Cortex of kidney (tissue), 1 donor: ENCODE results near the gene SLC12A9.

Experiments used
- DNase-seq: peaks from one replicate; lab custom pipeline; 2025; lab: John Stamatoyannopoulos, UW

Gene SLC12A9

GRCh38 chr7:100885440-100886141, 33.1 kb downstream of the SLC12A9 start:
- no peak for DNase-seq

- DNase-seq: no peak
These were observed 33.8 kb downstream of the SLC12A9 start for GRCh38 chr7:100886142-100886935.

- no peak for DNase-seq
These were observed 34.5 kb downstream of the SLC12A9 start for GRCh38 chr7:100886936-100887515.

GRCh38 chr7:100887516-100888290, 35.2 kb downstream of the SLC12A9 start:
- no peak for DNase-seq

GRCh38 chr7:100888291-100888987, 35.9 kb downstream of the SLC12A9 start:
- DNase-seq: no peak

- no peak for DNase-seq
These were observed 36.7 kb downstream of the SLC12A9 start, which contains the start of gene UFSP1 for GRCh38 chr7:100888988-100889750. UFSP1 (minus strand) TSS chr7:100889715; CDS start chr7:100889271, 444 bp downstream.

- DNase-seq: no peak
These were observed 38.4 kb downstream of the SLC12A9 start for GRCh38 chr7:100890653-100891567.

GRCh38 chr7:100891568-100892247, 39.2 kb downstream of the SLC12A9 start:
- DNase-seq: no peak

GRCh38 chr7:100892364-100893317, 40.1 kb downstream of the SLC12A9 start:
- DNase-seq: no peak

GRCh38 chr7:100893318-100893895, 40.9 kb downstream of the SLC12A9 start:
- no peak for DNase-seq

- DNase-seq: no peak
These were observed 41.6 kb downstream of the SLC12A9 start for GRCh38 chr7:100893910-100894721.

- no peak for DNase-seq
These were observed 42.6 kb downstream of the SLC12A9 start for GRCh38 chr7:100894860-100895700.

GRCh38 chr7:100895701-100895955, 43.1 kb downstream of the SLC12A9 start, which contains the start of gene ACHE:
ACHE (minus strand) TSS chr7:100895888; CDS start chr7:100894232, 1,656 bp downstream.
- DNase-seq: no peak

- DNase-seq: no peak
These were observed 43.6 kb downstream of the SLC12A9 start for GRCh38 chr7:100895956-100896731.
